ENCODE measurements around the gene DNAJC8.

The DNAJC8 gene

GRCh38 chr1:28156821-28157220 lies 76.0 kb downstream of the DNAJC8 start:
- Histone ChIP-seq H3K27ac (ENCODE audit: low read length) (no peak overlapping the region), H3K36me3 (ENCODE audit: insufficient read depth, low read length) (no peaks in the 10 kb centered on the region), H4K20me1 (ENCODE audit: insufficient read depth, low read length) (no peaks in the 10 kb centered on the region), H3K9ac (ENCODE audit: low read depth, low read length) (no peak overlapping the region), H2AFZ (ENCODE audit: low read depth, low read length) (no peak overlapping the region), H3K79me2 (ENCODE audit: insufficient read depth, low read length) (no peaks in the 10 kb centered on the region), H3K4me1 (ENCODE audit: insufficient read depth, low read length) (no peaks in the 10 kb centered on the region), H3K4me2 (ENCODE audit: insufficient read depth, low read length) (no peak overlapping the region), H3K27me3 (ENCODE audit: insufficient read depth, low read length, poor library complexity) (no peaks in the 10 kb centered on the region), H3K9me3 (ENCODE audit: insufficient read depth, low read length, severe bottlenecking) (no peaks in the 10 kb centered on the region), H3K4me3 (ENCODE audit: low read depth in 1 of 2, low read length in 2 of 2) (no peak overlapping the region)
- ATAC-seq (ENCODE audit: insufficient read depth, low read depth) = no peak
- no peak for DNase-seq
- TF ChIP-seq CTCF (IDR thresholded peaks at IDR 0.05; ENCODE audit: borderline replicate concordance, extremely low read depth, low read length, poor library complexity, severe bottlenecking) (no peak), EZH2 (IDR thresholded peaks at IDR 0.05; ENCODE audit: borderline replicate concordance, low read depth, low read length, severe bottlenecking) (no peak)

GRCh38 chr1:28155628-28156027 lies 77.2 kb downstream of the DNAJC8 start:
- no peak for ATAC-seq (ENCODE audit: insufficient read depth, low read depth)
- Histone ChIP-seq H3K27ac (ENCODE audit: low read length) (no peak overlapping the region), H3K36me3 (ENCODE audit: insufficient read depth, low read length) (no peaks in the 10 kb centered on the region), H3K4me1 (ENCODE audit: insufficient read depth, low read length) (no peaks in the 10 kb centered on the region), H3K9ac (ENCODE audit: low read depth, low read length) (no peak overlapping the region), H4K20me1 (ENCODE audit: insufficient read depth, low read length) (no peaks in the 10 kb centered on the region), H3K4me2 (ENCODE audit: insufficient read depth, low read length) (no peak overlapping the region), H3K27me3 (ENCODE audit: insufficient read depth, low read length, poor library complexity) (no peaks in the 10 kb centered on the region), H3K9me3 (ENCODE audit: insufficient read depth, low read length, severe bottlenecking) (no peaks in the 10 kb centered on the region), H3K4me3 (ENCODE audit: low read depth in 1 of 2, low read length in 2 of 2) (no peak overlapping the region), H2AFZ (ENCODE audit: low read depth, low read length) (no peak overlapping the region), H3K79me2 (ENCODE audit: insufficient read depth, low read length) (no peaks in the 10 kb centered on the region)
- DNase-seq = no peak
- TF ChIP-seq CTCF (IDR thresholded peaks at IDR 0.05; ENCODE audit: borderline replicate concordance, extremely low read depth, low read length, poor library complexity, severe bottlenecking) = no peak
- no peak for TF ChIP-seq EZH2 (IDR thresholded peaks at IDR 0.05; ENCODE audit: borderline replicate concordance, low read depth, low read length, severe bottlenecking)

- TF ChIP-seq CTCF (IDR thresholded peaks at IDR 0.05; ENCODE audit: borderline replicate concordance, extremely low read depth, low read length, poor library complexity, severe bottlenecking) (no peak), EZH2 (IDR thresholded peaks at IDR 0.05; ENCODE audit: borderline replicate concordance, low read depth, low read length, severe bottlenecking) (no peak)
- Histone ChIP-seq H3K79me2 (ENCODE audit: insufficient read depth, low read length) (no peaks in the 10 kb centered on the region), H3K27ac (ENCODE audit: low read length) (no peak overlapping the region), H3K36me3 (ENCODE audit: insufficient read depth, low read length) (no peaks in the 10 kb centered on the region), H3K4me3 (ENCODE audit: low read depth in 1 of 2, low read length in 2 of 2) (no peak overlapping the region), H3K27me3 (ENCODE audit: insufficient read depth, low read length, poor library complexity) (no peaks in the 10 kb centered on the region), H4K20me1 (ENCODE audit: insufficient read depth, low read length) (no peaks in the 10 kb centered on the region), H3K4me1 (ENCODE audit: insufficient read depth, low read length) (no peaks in the 10 kb centered on the region), H3K9ac (ENCODE audit: low read depth, low read length) (no peak overlapping the region), H2AFZ (ENCODE audit: low read depth, low read length) (no peak overlapping the region), H3K4me2 (ENCODE audit: insufficient read depth, low read length) (no peak overlapping the region), H3K9me3 (ENCODE audit: insufficient read depth, low read length, severe bottlenecking) (no peaks in the 10 kb centered on the region)
- ATAC-seq (ENCODE audit: insufficient read depth, low read depth) (no peak), DNase-seq (no peak)
These were observed 78.7 kb downstream of the DNAJC8 start for GRCh38 chr1:28154078-28154594.

Data from DND-41 (cell line).